K562 (cell line): ENCODE data around the gene ATP2B1. TPM values are rescaled to one million over a fixed set of nuclear protein-coding genes. Genes with fewer than 3 reads are reported as not detected.
A peak's percentile ranks its signal among the peaks of the same experiment; 100 is the strongest.

ENCODE experiments used
- CHD4 ChIP-seq: fragments of 200-600 bp; sonication (generic); IDR thresholded peaks from 3 replicates; pipeline ENCODE4 v1.6.1; 2012; ENCODE audit warnings: low read depth, mild to moderate bottlenecking, mixed read lengths, low read length, inconsistent platforms; ENCODE audit not compliant: insufficient read depth, insufficient replicate concordance, poor library complexity, severe bottlenecking
- ERF ChIP-seq: fragments of 450-650 bp; formaldehyde crosslinking; IDR thresholded peaks from 2 replicates; pipeline ENCODE4 v1.4.0; 2020; ENCODE audit warnings: mild to moderate bottlenecking, mixed read lengths
- MECOM ChIP-seq: fragments of 250-450 bp; sonication (Bioruptor Pico); IDR thresholded peaks from 2 replicates; pipeline ENCODE4 v1.8.0; 2022; ENCODE audit warnings: inconsistent platforms
- MTA2 ChIP-seq: fragments of 450-650 bp; IDR thresholded peaks from 2 replicates; pipeline ENCODE4 v1.6.1; 2016; ENCODE audit warnings: low read depth
- RBM39 ChIP-seq: fragments of 200-400 bp; formaldehyde crosslinking; optimal IDR thresholded peaks from 2 replicates; pipeline ENCODE3; 2018; ENCODE audit warnings: low read depth, low read length
- RCOR1 ChIP-seq, 2 experiments: IDR thresholded peaks; 2 replicates each; pipeline ENCODE4 v1.6.1; 2012; ENCODE audit warnings: low read depth in 2 of 2, low read length in 2 of 2, borderline replicate concordance in 1 of 2, improper control_type of control experiment in 1 of 2
- SMARCE1 ChIP-seq: fragments of 450-650 bp; IDR thresholded peaks from 2 replicates; pipeline ENCODE4 v1.7.1; 2016; ENCODE audit warnings: mild to moderate bottlenecking
- SPI1 ChIP-seq: IDR thresholded peaks from 2 replicates; pipeline ENCODE4 v1.6.1; 2011; ENCODE audit warnings: low read depth, low read length, control low read depth, borderline replicate concordance
- SRSF9 ChIP-seq: fragments of 200-400 bp; formaldehyde crosslinking; IDR thresholded peaks from 2 replicates; pipeline ENCODE4 v1.6.1; 2017; ENCODE audit warnings: low read depth, low read length, borderline replicate concordance
- TEAD2 ChIP-seq: fragments of 450-650 bp; IDR thresholded peaks from 2 replicates; pipeline ENCODE4 v1.6.1; 2016; ENCODE audit warnings: missing genetic modification characterization, control low read depth, missing compliant biosample characterization
- TEAD4 ChIP-seq, 2 experiments: sonication (generic) in 1 of 2; formaldehyde crosslinking in 1 of 2; IDR thresholded peaks; 2 replicates each; pipeline versions ENCODE4 v1.6.1 to v1.8.0; 2012 to 2022; ENCODE audit warnings: borderline replicate concordance in 1 of 2, inconsistent platforms in 1 of 2, low read length in 1 of 2, mild to moderate bottlenecking in 1 of 2, missing genetic modification reagents in 1 of 2
- XRCC5 ChIP-seq: fragments of 200-400 bp; formaldehyde crosslinking; IDR thresholded peaks from 2 replicates; pipeline ENCODE4 v1.6.1; 2017; ENCODE audit warnings: low read depth, mild to moderate bottlenecking, low read length
- ZNF174 ChIP-seq: fragments of 250-450 bp; sonication (Bioruptor Pico); IDR thresholded peaks from 2 replicates; pipeline ENCODE4 v1.4.0; 2020; ENCODE audit warnings: mild to moderate bottlenecking
- polyA plus RNA-seq, 8 experiments: library from polyadenylated mRNA; depleted of rRNA in 4 of 8; stranded (reverse) in 5 of 8; unstranded in 3 of 8; fragments of >200 nt; fragmentation: Nextera tagmentation in 2 of 8; fragmentation: Illumina TruSeq in 1 of 8; extraction: Ambion mirVana in 2 of 8; extraction: Trizol in 1 of 8; gene quantifications; 2 replicates each; pipeline versions ENCODE4 v1.2.1 to v1.2.3, GENCODE V29; 2011 to 2014; ENCODE audit warnings: inconsistent platforms in 1 of 8, missing spikeins in 1 of 8
- total RNA-seq, 7 experiments: library from RNA; depleted of rRNA in 6 of 7; stranded (reverse); fragments of >200 nt in 6 of 7; fragmentation: Illumina TruSeq in 2 of 7; extraction: Trizol in 2 of 7; gene quantifications; 2 replicates each; pipeline versions ENCODE4 v1.2.1 to v1.2.3, GENCODE V29; 2011 to 2021; ENCODE audit warnings: low replicate concordance in 1 of 7
- TF ChIP-seq, protein P1 (sequence below): sonication (generic); IDR thresholded peaks from 2 replicates; pipeline ENCODE4 v1.6.1; 2016
- TF ChIP-seq, protein P2 (sequence below): fragments of 250-450 bp; sonication (Bioruptor Pico); IDR thresholded peaks from 2 replicates; pipeline ENCODE4 v1.5.0; 2020; ENCODE audit warnings: mild to moderate bottlenecking, borderline replicate concordance
- TF ChIP-seq, protein P3 (sequence below): fragments of 250-450 bp; sonication (Bioruptor Pico); IDR thresholded peaks from 2 replicates; pipeline ENCODE4 v1.4.0; 2020; ENCODE audit warnings: mild to moderate bottlenecking, moderate library complexity, borderline replicate concordance
- TF ChIP-seq, protein P4 (sequence below): sonication (generic); formaldehyde crosslinking; IDR thresholded peaks from 2 replicates; pipeline ENCODE4 v1.8.0; 2022; ENCODE audit warnings: missing genetic modification reagents, mild to moderate bottlenecking, moderate library complexity, borderline replicate concordance
- TF ChIP-seq, protein P5 (sequence below): fragments of 450-650 bp; conservative IDR thresholded peaks from 2 replicates; pipeline ENCODE4 v1.6.1; 2016; ENCODE audit warnings: missing genetic modification characterization, low read depth, mild to moderate bottlenecking, control low read depth, missing compliant biosample characterization

ATP2B1 gene
- total and polyA plus RNA-seq, 9 of the 15 experiments (the other 6 are each of a cell fraction or from before 2014, with no cell fraction given) = 8.6 to 39.0 (median 27.8) TPM

DNA sequence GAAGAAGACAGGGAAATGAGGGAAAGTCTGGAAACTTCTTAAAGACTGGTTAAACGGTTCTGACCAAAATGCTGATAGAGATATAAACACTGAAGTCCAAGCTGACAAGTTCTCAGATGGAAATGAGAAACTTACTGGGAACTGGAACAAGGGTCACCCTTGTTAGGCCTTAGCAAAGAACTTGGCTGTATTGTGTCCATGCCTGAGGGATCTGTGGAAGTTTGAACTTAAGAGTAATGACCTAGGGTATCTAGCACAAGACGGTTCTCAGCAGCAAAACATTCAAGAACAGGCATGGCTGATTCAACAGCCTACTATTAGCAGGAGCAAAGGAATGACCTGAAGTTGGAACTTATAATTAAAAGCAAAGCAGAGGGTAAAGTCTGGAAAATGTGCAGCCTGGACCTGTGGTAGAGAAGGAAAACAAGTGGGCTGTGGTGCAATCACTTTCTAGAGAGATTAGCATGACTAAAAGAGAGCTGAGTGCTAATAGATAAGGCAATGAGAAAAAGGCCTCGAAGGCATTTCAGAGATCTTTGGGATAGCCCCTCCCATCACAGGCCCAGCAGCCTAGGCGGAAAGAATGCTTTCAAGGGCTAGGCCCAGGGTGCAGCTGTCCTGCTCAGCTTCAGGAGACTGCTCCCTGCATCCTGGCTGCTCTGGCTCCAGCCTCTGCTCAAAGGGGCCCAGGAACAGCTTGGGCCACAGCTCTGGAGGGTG lies 60.3 kb downstream of the ATP2B1 start (continued):
- TF ChIP-seq TEAD4 (IDR thresholded peaks at IDR 0.05; ENCODE audit: low read length) (peak; percentile 81), TEAD4 (CRISPR knock-in tag; IDR thresholded peaks at IDR 0.05; ENCODE audit: borderline replicate concordance) (no peak), SRSF9 (no peak), MECOM (no peak), ZNF174 (no peak), SMARCE1 (peak; percentile 68), SPI1 (no peak), XRCC5 (no peak), ERF (CRISPR knock-in tag) (no peak), RCOR1 (IDR thresholded peaks at IDR 0.05; ENCODE audit: borderline replicate concordance in 1 of 2, low read depth in 2 of 2, low read length in 2 of 2) (peak in 1 of 2 experiments; percentile 68; a peak in 2 of 4 replicates), RBM39 (no peak), TEAD2 (tag) (no peak), CHD4 (no peak), MTA2 (peak; percentile 34; the same call in 1 of the 2 replicates)
- TF ChIP-seq, protein P1, sequence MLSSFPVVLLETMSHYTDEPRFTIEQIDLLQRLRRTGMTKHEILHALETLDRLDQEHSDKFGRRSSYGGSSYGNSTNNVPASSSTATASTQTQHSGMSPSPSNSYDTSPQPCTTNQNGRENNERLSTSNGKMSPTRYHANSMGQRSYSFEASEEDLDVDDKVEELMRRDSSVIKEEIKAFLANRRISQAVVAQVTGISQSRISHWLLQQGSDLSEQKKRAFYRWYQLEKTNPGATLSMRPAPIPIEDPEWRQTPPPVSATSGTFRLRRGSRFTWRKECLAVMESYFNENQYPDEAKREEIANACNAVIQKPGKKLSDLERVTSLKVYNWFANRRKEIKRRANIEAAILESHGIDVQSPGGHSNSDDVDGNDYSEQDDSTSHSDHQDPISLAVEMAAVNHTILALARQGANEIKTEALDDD = 0 out of 2 replicates have a peak, but pooled peaks have one; percentile 28
- TF ChIP-seq, protein P2, sequence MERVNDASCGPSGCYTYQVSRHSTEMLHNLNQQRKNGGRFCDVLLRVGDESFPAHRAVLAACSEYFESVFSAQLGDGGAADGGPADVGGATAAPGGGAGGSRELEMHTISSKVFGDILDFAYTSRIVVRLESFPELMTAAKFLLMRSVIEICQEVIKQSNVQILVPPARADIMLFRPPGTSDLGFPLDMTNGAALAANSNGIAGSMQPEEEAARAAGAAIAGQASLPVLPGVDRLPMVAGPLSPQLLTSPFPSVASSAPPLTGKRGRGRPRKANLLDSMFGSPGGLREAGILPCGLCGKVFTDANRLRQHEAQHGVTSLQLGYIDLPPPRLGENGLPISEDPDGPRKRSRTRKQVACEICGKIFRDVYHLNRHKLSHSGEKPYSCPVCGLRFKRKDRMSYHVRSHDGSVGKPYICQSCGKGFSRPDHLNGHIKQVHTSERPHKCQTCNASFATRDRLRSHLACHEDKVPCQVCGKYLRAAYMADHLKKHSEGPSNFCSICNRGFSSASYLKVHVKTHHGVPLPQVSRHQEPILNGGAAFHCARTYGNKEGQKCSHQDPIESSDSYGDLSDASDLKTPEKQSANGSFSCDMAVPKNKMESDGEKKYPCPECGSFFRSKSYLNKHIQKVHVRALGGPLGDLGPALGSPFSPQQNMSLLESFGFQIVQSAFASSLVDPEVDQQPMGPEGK (CRISPR knock-in tag) = no peak
- TF ChIP-seq, protein P3, sequence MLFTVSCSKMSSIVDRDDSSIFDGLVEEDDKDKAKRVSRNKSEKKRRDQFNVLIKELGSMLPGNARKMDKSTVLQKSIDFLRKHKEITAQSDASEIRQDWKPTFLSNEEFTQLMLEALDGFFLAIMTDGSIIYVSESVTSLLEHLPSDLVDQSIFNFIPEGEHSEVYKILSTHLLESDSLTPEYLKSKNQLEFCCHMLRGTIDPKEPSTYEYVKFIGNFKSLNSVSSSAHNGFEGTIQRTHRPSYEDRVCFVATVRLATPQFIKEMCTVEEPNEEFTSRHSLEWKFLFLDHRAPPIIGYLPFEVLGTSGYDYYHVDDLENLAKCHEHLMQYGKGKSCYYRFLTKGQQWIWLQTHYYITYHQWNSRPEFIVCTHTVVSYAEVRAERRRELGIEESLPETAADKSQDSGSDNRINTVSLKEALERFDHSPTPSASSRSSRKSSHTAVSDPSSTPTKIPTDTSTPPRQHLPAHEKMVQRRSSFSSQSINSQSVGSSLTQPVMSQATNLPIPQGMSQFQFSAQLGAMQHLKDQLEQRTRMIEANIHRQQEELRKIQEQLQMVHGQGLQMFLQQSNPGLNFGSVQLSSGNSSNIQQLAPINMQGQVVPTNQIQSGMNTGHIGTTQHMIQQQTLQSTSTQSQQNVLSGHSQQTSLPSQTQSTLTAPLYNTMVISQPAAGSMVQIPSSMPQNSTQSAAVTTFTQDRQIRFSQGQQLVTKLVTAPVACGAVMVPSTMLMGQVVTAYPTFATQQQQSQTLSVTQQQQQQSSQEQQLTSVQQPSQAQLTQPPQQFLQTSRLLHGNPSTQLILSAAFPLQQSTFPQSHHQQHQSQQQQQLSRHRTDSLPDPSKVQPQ (CRISPR knock-in tag) = no peak
- TF ChIP-seq, protein P4, sequence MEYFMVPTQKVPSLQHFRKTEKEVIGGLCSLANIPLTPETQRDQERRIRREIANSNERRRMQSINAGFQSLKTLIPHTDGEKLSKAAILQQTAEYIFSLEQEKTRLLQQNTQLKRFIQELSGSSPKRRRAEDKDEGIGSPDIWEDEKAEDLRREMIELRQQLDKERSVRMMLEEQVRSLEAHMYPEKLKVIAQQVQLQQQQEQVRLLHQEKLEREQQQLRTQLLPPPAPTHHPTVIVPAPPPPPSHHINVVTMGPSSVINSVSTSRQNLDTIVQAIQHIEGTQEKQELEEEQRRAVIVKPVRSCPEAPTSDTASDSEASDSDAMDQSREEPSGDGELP (CRISPR knock-in tag) = no peak
- TF ChIP-seq, protein P5, sequence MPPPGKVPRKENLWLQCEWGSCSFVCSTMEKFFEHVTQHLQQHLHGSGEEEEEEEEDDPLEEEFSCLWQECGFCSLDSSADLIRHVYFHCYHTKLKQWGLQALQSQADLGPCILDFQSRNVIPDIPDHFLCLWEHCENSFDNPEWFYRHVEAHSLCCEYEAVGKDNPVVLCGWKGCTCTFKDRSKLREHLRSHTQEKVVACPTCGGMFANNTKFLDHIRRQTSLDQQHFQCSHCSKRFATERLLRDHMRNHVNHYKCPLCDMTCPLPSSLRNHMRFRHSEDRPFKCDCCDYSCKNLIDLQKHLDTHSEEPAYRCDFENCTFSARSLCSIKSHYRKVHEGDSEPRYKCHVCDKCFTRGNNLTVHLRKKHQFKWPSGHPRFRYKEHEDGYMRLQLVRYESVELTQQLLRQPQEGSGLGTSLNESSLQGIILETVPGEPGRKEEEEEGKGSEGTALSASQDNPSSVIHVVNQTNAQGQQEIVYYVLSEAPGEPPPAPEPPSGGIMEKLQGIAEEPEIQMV (tag) = no peak
